ENCODE data around the gene TMPRSS6. TPM values are rescaled to one million over a fixed set of nuclear protein-coding genes. Genes with fewer than 3 reads are reported as not detected.
A peak's percentile ranks its signal among the peaks of the same experiment; 100 is the strongest.

Gene TMPRSS6
- total and polyA plus RNA-seq, 4 donors, result 0.09 to 1.0 (median 0.69) TPM

GRCh38 chr22:37030560-37031281 lies 78.8 kb downstream of the TMPRSS6 start:
- Histone ChIP-seq H3K9ac (ENCODE audit: insufficient read depth in 1 of 2, low read length in 2 of 2) (no peak overlapping the region), H3K27ac (ENCODE audit: low read depth in 1 of 2, low read length in 1 of 2) (peak overlapping the region in 1 of 2 donors; percentile 9), H3K4me3 (no peak overlapping the region), H3K9me3 (ENCODE audit: control insufficient read depth in 4 of 4, insufficient read depth in 3 of 4, low read length in 3 of 4) (no peaks in the 10 kb centered on the region), H3K36me3 (ENCODE audit: control insufficient read depth in 4 of 4, insufficient read depth in 4 of 4, low read length in 4 of 4) (peaks cover 0 to 27% (median 17%) of the 10 kb centered on the region in 4 donors), H3K27me3 (ENCODE audit: control insufficient read depth in 3 of 3, insufficient read depth in 3 of 3, low read length in 2 of 3) (no peaks in the 10 kb centered on the region), H3K4me1 (ENCODE audit: control insufficient read depth in 5 of 5, insufficient read depth in 5 of 5, low read length in 5 of 5) (peaks cover 0 to 2% (median 0%) of the 10 kb centered on the region in 5 donors)
- 73 to 74% methylated on average over 14 of the region's 14 CpGs for WGBS, 2 donors
- DNase-seq (no peak), ATAC-seq (ENCODE audit: insufficient read depth, low FRiP score) (no peak)
- no peak for TF ChIP-seq CTCF (IDR thresholded peaks at IDR 0.05; ENCODE audit: control extremely low read depth, extremely low read depth)

GRCh38 chr22:37028692-37029674 lies 80.5 kb downstream of the TMPRSS6 start:
- H3K4me1 ChIP-seq (ENCODE audit: control insufficient read depth in 5 of 5, insufficient read depth in 5 of 5, low read length in 5 of 5), result peaks cover 0 to 3% (median 0%) of the 10 kb centered on the region in 5 donors
- H3K27me3 ChIP-seq (ENCODE audit: control insufficient read depth in 3 of 3, insufficient read depth in 3 of 3, low read length in 2 of 3), result no peaks in the 10 kb centered on the region
- no peak for TF ChIP-seq CTCF (IDR thresholded peaks at IDR 0.05; ENCODE audit: control extremely low read depth, extremely low read depth)
- H3K36me3 ChIP-seq (ENCODE audit: control insufficient read depth in 4 of 4, insufficient read depth in 4 of 4, low read length in 4 of 4), result peaks cover 0 to 40% (median 24%) of the 10 kb centered on the region in 4 donors
- H3K27ac ChIP-seq (ENCODE audit: low read depth in 1 of 2, low read length in 1 of 2), result no peak overlapping the region
- no peak overlapping the region for H3K4me3 ChIP-seq
- no peaks in the 10 kb centered on the region for H3K9me3 ChIP-seq (ENCODE audit: control insufficient read depth in 4 of 4, insufficient read depth in 3 of 4, low read length in 3 of 4)
- 94 to 95% methylated on average over 22 of the region's 22 CpGs for WGBS, 2 donors
- H3K9ac ChIP-seq (ENCODE audit: insufficient read depth in 1 of 2, low read length in 2 of 2), result no peak overlapping the region
- DNase-seq, result no peak
- ATAC-seq (ENCODE audit: insufficient read depth, low FRiP score), result no peak

GRCh38 chr22:37027556-37027955 lies 82.0 kb downstream of the TMPRSS6 start:
- H3K9ac ChIP-seq (ENCODE audit: insufficient read depth in 1 of 2, low read length in 2 of 2), result no peak overlapping the region
- no peak overlapping the region for H3K27ac ChIP-seq (ENCODE audit: low read depth in 1 of 2, low read length in 1 of 2)
- WGBS, 2 donors, result 91 to 95% methylated on average over 7 of the region's 7 CpGs
- H3K27me3 ChIP-seq (ENCODE audit: control insufficient read depth in 3 of 3, insufficient read depth in 3 of 3, low read length in 2 of 3), result no peaks in the 10 kb centered on the region
- no peak for DNase-seq
- peaks cover 0 to 6% (median 0%) of the 10 kb centered on the region in 5 donors for H3K4me1 ChIP-seq (ENCODE audit: control insufficient read depth in 5 of 5, insufficient read depth in 5 of 5, low read length in 5 of 5)
- no peak for ATAC-seq (ENCODE audit: insufficient read depth, low FRiP score)
- H3K36me3 ChIP-seq (ENCODE audit: control insufficient read depth in 4 of 4, insufficient read depth in 4 of 4, low read length in 4 of 4), result peaks cover 0 to 41% (median 24%) of the 10 kb centered on the region in 4 donors
- H3K4me3 ChIP-seq, result no peak overlapping the region
- no peaks in the 10 kb centered on the region for H3K9me3 ChIP-seq (ENCODE audit: control insufficient read depth in 4 of 4, insufficient read depth in 3 of 4, low read length in 3 of 4)
- no peak for TF ChIP-seq CTCF (IDR thresholded peaks at IDR 0.05; ENCODE audit: control extremely low read depth, extremely low read depth)
